Fibroblast of skin of left biceps (primary cell): ENCODE data around the gene MBD1.
"Not testable (repeated sequence)": the region's sequence is repeated elsewhere in the genome, so short reads cannot be mapped to it uniquely, and the experiment has no call there.

ENCODE experiments used
- DNase-seq, 2 experiments: peaks; one replicate each; pipeline ENCODE4 v3.0.0-alpha.2; 2013; ENCODE audit warnings: low read depth in 2 of 2

The MBD1 gene

DNA sequence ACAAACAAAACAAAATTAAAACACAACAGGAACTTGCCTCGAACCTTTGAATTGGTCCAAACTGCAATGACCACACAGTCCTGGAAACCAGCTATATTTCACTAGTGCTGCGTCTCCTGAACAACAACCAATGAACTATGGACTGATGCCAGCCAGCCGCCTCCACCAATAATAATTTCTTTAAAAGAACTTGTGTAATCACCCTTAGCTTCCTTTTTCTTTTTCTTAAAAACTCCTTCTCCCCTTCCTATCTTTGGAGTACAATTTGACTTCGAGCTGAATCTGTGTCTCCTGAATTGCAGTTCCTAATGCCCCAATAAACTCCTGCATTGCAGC is 7.8 kb upstream of the MBD1 start:
- DNase-seq, result no peak

DNA sequence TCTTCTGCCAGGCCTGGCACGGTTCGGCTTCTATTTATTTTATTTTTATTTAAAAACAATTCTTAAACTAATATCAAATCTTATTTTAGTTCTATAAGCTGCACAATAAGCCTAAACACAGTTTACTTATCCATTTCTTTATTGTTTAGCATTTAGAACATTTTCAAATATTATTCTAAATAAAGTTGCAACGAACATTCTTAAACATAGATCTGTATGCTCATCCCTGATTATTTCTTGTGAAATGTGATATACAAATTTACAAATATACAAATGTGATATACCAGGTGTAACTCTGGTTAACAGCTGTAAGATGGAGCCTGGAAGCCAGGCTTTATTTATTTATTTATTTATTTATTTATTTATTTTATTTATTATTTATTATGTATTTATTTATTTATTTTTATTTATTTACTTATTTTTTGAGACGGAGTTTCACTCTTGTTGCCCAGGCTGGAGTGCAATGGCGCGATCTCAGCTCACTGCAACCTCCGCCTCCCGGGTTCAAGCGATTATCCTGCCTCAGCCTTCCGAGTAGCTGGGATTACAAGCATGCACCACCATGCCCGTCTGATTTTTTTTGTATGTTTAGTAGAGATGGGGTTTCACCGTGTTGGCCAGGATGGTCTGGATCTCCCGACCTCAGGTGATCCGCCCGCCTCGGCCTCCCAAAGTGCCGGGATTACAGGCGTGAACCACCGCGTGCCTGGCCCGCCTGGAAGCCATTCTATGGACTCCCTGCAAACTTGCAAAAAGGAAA is 7.2 kb upstream of the MBD1 start:
- DNase-seq, result not testable (repeated sequence)

DNA sequence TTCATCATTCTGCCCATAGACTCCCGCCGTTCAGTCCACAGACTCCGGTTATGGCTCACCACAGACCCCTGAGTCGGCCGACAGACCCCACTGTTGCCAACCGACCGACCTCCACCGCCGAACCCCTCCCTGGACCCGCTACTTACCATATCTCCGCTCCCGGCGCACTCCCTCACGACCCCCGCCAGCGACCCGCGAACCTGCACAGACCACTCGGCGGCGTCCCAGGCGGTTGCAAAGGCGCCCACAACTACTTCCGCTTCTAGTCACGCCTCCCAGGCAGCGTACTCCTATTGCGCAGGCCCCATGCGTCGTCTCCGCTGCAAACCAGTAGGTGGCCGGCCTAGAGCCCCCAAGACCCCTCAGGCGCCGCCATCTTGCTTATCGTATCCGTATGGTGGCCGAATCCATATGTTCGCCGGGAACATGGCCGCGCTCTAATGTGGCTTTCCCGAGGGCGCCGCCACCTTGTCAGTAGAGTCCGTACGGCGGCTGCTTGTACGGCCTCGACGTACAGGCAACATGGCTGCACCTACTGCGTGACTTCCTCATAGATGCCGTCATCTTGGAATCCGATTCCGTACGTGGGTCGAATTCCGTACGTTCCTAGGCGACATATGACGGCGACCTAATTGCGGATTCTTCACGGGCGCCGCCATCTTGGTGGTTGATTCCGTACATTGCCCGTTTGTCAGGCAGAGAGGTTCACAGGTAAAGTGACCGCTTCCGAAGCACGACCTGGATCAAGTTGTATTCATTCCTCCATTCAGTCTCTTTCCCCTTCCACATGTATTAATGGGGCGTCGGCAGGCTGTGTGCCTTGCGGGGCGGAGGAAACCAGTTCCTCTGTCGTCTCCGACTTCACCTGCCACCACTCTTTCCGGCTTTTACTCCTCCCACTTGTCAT is 6.4 kb upstream of the MBD1 start, which contains the start of gene CXXC1:
CXXC1 (minus strand) TSS at position 252 of the 907 bp plus-strand sequence; CDS start at position 149, 103 bp downstream.
- peak; percentile 99 for DNase-seq

DNA sequence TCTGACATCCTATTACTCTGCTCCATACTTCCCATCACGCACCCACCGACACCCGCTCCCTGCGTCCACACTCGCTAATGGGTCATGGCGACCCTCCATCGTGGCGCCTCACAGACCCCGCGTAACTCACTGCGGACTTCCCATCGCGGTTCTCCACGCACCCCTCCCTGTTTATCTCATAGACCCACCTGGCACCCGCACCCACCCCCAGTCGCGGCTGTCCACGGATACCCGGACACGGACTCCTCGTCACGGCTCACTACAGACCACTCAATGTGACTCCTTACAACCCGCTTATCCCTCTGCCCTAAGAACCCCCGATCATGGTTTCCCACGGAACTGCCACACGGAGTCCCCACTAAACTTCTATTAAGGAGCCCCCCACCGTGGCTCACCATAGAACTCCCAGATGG is 5.7 kb upstream of the MBD1 start:
- no peak for DNase-seq

DNA sequence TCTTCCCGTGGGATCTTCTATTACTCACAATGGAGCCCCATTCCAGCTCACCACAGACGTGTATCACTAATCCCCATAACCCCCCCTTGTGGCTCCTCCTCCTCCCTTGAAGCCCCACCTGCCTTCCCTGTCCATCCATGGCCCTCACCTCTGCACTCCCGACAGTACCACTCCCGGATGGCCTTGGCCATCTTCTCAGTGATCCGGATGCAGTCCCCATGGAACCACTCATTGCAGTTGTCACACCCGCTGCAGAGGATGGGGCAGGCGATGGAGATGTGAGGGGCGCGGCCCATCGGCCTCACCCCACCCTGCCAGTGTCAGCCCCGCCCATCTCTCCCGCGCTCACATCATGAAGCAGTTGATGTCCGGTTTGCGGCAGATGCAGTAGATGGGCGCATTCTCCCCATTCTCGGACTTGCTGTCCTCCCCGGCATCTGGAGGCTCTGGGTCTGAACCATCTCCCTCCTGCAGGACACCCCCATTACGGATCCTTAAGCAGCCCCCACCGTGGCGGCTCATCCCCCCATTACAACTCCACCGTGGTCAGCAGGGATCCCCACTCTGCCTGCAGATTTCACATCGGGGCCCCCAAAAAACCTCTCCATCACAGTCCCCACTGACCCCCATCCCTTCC is 5.2 kb upstream of the MBD1 start:
- DNase-seq, result no peak

DNA sequence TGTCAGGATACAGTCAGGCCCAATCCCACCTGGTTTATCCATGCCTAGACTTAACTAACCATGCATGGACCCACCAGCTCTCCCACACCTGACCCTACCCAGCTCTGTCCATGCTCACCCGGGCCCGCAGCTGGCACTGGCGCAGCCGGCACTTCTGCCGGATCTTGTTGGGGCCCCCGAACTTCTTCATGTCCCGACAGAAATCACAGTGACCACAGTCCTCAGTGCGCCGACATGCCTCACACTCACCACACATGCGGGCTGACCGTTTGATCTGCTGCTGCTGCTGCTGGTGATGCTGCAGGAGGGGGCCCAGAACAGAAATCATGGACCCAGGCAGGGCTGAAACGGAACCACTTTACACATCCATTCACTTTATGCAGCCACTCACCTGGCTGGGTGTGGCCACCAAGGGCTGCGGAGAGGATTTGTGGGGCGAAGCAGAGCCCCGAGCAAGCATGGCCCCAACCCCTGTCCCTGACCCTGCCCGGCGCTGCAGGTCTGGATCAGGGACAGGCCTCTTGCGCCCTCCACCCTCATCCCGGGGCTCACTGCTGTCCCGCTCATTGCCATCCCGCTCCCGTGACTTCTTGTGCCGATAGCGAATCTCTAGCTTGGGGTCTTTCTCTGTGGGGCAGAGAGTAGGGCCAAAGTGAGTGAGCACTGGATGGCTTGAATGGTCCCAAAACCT is 4.5 kb upstream of the MBD1 start:
- no peak for DNase-seq

DNA sequence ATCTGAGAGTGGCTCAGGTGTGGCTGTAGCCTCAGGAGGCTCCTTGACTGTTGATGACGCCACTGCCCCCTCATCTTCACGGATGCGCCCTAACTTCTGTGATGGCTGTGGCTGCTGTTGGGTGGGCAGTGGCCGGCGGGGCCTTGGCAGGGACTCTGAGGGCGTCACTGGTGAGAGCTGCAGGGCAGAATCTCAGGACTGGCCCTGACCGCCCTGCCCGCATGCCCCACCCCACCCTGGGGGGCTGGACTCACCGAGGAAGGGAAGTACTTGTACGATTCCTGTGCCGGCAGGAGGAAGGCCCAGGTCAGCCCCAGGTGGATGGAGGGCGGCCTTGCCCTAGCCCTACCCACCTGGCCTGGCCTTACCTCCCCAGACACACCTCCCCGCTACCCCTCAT is 3.7 kb upstream of the MBD1 start:
- DNase-seq, result no peak

DNA sequence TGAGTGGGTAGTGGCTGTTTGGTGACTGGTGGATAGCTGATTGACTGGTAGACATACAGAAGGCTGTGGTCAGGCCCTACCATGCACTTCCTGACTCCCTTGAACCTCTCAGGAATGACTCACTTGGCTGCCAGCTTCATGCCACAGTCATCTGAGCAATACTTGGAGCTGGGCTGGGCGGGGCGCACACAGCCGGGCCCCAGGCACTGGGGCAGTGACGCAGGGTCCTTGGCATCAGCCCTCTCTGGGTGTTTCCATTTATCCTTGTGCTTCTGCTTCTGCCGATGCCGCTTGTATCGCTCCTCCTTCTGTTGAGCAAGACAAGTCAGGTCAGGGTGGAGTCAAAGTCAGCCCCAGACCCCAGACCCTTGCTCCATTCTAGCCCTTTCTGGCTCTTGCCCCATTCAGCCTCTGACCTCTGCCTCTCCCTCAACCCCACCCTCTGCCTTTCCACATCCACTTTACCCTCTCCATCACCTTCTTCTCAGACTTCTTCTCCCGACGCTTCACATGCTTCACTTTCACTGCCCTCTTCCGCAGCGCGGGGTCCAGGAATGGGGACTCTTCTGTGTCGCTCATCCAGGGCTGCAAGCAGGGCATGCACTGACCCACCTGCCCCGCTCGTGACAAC is 3.0 kb upstream of the MBD1 start:
- no peak for DNase-seq

DNA sequence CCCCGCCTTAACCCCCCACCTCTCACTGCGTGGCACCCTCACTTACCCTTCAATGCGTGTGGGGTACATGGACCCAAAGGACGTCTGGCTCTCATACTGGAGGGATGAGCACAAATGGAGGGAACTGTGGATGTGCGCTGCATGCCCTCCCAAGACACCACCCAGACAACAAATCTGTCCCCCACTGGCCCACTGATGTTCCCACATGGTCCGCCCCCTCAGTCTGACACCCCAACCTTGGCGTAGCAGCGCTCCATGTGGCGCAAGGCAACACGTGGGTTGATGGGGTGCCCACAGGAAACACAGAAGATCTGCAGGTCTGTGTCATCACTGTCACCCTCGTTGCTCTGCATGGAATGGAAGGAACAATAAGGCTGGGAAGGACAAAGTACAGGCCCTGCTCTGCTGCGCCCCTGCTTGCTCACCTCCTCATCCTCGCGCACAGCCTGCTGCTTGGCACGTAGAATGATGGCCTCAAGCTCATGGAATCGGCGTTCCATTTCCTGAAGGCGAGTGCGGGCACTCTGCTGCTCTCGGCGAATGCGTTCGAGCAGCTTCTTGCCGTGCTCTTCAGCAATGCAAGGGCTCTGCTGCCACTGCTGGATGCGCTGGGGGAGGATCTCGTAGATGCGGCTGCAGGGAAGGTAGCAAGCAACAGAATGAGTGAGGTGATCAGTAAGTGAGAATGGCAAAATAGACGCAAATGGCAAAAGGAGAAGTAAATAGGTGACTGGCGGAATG is 2.3 kb upstream of the MBD1 start:
- no peak for DNase-seq

DNA sequence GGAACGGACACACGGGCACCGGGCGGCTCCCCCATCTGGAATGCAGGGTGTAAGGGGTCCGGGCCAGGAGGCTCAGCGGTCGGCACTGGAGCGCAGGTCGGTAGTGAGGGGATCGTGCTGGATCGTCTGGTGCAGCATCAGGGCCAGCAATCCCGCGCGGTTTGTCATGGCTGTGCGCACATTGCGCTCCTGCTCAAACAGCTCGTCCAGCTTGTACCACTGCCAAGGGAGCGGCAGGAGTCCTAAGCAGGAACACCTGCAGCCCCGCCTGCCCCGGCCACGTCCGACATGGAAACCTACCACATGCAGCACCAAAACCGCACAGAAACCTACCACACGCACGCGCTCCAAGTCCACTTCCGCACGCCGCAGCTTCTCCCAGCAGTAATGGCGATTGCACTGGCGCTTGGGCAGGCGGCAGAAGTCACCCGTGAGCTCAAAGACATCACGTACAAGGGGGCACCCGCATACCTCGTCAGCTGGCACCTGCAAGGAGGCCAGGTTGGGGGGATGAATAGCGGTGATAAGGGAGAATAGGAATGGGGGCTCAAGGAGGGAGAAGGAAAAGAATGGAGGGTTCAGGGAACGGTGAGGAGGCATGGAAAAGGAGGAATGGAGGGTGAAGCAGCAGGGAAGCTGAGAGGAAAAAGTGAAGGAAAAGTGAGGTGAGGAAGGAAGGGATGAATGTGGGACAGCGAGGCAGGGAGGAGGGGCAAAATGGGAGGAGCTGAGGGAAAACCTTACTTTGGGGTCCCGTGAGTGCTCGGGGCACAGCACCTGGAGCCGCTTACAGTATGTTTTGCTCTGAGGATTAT is 1.4 kb upstream of the MBD1 start:
- no peak for DNase-seq

DNA sequence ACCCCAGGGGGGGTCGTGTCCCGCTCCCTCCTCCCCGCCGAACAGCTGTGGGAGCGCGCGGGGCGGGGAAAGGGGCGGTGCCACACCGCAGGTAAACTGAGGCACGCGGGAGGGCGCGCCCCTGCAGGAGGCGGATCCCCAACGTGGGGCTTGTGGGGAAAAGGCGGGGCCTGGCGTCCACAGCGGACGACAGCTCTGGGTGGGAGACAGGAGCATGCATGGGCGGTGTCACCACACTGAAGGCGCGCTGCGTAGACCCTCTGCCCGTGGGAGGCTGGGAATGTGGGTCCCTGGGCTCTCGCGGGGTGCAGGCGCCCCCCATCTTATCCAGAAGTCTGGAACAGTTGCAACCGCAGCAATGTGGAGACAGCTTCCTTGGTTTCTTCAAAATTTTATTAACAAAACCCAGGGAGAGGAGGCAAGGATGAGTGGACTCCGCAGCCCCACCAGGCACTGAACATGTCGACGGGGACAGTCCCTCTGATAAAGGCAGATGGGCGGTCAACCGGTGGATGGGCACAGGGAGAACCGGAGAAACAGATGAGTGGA is 723 bp upstream of the MBD1 start:
- DNase-seq, result no peak

DNA sequence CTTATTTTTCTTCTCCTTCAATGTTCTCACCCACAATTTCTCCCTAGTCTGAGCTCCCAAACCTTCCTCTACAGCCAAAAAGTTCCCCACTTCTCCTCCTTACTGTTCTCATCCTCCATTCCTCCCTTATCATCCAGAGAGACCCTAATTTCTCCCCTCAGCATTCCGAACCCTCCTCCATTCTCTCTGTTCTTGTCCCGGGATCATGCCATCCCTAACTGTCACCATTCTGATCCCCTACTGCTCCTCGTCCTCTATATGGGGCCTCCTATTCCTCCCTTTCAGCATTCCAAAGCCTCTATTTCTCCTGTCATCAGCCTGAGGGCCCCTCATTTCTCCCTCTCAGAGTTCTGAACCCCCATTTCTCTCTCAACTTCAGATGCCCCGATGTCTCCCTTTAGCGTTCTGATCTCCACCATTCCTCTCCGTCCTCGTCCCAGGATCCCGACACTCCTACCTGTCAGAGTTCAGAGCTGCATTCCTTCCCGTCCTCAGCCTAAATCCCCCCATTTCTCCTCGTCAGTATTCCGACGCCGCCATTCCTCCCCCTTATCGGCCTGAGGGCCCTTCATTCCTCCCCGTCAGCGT is 522 bp downstream of the MBD1 start:
- no peak for DNase-seq

DNA sequence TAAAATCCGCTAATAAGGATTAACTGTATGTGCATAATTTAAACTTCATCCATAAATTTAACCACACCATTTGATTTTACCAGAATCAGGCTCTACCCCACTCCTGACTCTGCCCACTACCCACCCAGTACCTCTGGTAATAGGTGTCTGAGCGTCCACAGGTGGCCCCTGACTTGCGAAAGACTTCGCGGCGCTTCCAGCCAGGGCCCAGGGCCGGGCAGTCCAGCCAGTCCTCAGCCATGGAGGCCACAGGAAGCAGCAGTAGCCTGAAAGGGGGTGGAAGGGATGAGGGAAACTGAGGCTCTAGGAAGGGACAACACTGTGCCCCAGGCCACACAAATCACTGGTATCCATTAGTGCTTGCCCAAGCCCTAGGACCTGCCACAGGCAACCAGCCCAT is 1.6 kb downstream of the MBD1 start:
- no peak for DNase-seq

DNA sequence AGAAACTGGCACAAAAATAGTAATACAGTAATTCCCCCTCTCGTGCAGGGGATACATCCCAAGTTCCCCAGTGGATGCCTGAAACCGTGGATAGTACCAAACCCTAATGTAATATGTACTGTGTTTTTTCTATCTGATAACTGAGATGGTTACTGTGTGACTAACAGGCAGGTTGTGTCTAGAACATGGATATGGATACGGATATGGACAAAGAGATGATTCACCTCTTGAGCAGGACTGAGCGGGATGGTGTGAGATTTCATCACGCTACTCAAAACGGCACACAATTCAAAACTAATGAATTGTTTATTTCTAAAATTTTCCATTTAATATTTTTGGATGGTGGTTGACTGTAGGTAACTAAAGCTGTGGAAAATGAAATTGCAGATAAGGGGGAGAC is 3.4 kb downstream of the MBD1 start:
- DNase-seq, result no peak

DNA sequence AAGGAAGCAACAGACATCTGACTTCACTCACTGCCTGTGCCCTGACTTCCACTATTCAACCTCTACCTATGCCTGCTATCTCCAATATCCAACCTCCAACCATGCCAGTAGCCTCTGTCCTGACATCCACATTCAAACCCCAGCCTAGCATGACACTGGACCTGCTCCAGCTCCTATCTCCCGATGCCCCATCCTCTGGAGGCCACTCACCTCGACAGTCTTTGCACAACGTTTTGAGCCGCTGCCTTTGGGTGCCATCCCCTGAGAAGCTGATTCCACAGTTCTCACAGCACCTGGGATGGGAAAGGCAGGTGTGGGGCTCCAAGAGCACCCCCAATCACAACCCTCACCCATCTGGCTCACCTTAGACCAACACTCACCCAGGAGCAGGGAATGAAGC is 4.9 kb downstream of the MBD1 start:
- DNase-seq, result no peak

DNA sequence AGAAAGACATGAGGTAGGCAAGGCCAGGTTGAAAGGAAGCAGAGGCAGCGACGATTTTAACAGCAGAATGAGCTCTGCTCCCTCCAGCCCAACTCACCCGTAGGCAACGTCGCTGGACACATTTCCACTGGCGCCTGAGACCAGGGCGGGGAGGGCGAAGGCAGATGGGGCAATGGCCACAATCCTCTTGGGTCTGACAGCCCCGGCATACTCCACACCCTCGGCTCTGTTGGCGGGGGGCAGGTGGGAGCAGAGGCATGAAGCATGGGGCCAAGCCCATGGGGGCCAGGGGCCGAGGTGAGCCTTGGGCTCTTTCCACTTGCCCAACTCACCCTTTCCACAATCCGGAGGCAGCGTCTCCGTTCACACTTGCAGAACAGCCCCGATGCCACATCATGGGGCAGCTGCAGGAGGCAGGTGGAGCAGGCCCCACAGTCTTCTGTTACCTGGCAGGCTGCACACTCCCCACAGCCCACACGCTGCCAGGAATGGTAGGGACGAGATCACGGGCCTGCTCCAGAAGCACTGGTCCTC is 5.8 kb downstream of the MBD1 start:
- DNase-seq, result no peak

DNA sequence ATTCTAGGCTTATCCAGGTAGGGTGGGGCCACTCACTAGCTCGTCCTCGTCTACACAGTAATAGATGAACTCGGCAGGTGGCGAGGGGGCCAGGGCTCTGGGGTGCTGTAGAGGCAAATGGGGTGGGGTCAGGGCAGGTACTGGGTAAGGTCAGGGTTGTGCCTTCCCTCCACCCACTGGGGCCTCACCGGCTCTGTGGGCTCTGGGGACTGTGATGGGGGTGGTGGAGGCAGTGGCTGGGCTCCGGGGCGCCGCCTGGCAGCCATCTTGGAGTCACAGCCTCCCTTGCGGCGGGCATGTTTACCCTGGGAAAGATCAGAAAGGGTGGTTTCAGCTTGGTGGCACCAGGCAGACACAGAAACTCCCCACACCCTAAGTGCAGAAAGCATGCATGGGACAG is 6.4 kb downstream of the MBD1 start:
- no peak for DNase-seq

DNA sequence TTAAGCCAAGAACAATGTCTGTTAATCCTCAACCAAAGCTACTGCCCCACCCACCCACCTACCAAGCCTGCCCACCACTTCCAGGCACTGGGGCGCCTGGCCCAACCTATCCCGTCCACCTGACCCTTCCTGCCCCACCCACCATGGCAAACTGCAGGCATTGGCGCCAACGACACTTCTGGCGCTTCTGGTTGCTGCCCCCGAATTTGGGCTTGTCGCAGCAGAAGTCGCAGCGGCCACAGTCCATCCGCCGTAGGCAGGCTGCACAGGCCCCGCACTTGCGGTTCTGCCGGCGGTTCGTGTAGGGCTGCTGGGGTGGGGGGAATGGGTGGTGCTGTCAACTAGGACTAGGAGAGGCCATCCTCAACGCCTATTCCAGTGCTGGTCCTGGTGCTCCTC is 7.3 kb downstream of the MBD1 start:
- no peak for DNase-seq
